ENCODE measurements around the gene LRRC43.

- TF ChIP-seq, protein P1, sequence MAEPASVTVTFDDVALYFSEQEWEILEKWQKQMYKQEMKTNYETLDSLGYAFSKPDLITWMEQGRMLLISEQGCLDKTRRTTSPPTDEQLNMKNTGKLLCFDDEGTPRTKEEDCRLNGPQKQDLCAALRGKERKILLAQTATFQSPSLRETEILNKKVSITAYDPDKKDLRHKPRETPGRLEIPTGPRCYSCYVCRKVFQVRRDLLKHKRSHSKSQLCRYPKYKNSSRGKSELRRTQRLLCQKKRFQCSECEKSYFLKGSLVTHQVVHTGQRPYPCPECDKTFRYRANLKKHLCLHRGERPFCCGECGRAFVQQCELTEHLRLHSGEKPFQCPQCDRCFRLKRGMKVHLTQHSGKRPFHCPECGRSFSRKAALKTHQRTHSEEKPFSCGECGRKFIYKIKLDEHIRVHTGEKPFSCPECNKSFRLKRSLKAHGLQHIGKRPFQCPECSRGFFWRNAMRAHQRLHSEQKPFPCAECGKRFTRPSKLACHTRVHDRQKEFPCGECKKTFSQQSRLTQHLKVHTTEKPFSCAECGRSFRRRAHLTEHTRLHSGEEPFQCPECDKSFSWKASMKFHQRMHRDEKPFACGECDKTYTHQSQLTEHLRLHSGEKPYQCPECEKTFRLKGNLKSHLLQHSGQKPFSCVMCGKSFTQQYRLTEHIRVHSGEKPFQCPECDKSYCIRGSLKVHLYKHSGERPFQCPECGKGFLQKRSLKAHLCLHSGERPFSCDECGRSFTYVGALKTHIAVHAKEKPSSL (CRISPR knock-in tag; conservative IDR thresholded peaks at IDR 0.05) = no peak
- TF ChIP-seq, protein P2, sequence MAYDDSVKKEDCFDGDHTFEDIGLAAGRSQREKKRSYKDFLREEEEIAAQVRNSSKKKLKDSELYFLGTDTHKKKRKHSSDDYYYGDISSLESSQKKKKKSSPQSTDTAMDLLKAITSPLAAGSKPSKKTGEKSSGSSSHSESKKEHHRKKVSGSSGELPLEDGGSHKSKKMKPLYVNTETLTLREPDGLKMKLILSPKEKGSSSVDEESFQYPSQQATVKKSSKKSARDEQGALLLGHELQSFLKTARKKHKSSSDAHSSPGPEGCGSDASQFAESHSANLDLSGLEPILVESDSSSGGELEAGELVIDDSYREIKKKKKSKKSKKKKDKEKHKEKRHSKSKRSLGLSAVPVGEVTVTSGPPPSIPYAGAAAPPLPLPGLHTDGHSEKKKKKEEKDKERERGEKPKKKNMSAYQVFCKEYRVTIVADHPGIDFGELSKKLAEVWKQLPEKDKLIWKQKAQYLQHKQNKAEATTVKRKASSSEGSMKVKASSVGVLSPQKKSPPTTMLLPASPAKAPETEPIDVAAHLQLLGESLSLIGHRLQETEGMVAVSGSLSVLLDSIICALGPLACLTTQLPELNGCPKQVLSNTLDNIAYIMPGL (CRISPR knock-in tag; IDR thresholded peaks at IDR 0.05) = no peak
- TF ChIP-seq IRF2 (CRISPR knock-in tag; IDR thresholded peaks at IDR 0.05; ENCODE audit: borderline replicate concordance, low read depth) = no peak
- TF ChIP-seq, protein P3, sequence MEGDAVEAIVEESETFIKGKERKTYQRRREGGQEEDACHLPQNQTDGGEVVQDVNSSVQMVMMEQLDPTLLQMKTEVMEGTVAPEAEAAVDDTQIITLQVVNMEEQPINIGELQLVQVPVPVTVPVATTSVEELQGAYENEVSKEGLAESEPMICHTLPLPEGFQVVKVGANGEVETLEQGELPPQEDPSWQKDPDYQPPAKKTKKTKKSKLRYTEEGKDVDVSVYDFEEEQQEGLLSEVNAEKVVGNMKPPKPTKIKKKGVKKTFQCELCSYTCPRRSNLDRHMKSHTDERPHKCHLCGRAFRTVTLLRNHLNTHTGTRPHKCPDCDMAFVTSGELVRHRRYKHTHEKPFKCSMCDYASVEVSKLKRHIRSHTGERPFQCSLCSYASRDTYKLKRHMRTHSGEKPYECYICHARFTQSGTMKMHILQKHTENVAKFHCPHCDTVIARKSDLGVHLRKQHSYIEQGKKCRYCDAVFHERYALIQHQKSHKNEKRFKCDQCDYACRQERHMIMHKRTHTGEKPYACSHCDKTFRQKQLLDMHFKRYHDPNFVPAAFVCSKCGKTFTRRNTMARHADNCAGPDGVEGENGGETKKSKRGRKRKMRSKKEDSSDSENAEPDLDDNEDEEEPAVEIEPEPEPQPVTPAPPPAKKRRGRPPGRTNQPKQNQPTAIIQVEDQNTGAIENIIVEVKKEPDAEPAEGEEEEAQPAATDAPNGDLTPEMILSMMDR (IDR thresholded peaks at IDR 0.05) = no peak
- no peak for TF ChIP-seq JUN (CRISPR knock-in tag; IDR thresholded peaks at IDR 0.05)
- no peak for TF ChIP-seq ELF4 (CRISPR knock-in tag; IDR thresholded peaks at IDR 0.05; ENCODE audit: low read depth)
- no peak for TF ChIP-seq PRRX2 (CRISPR knock-in tag; IDR thresholded peaks at IDR 0.05)
- TF ChIP-seq, protein P4, sequence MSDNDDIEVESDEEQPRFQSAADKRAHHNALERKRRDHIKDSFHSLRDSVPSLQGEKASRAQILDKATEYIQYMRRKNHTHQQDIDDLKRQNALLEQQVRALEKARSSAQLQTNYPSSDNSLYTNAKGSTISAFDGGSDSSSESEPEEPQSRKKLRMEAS (CRISPR knock-in tag; IDR thresholded peaks at IDR 0.05) = no peak
- no peak for TF ChIP-seq SMAD4 (CRISPR knock-in tag; IDR thresholded peaks at IDR 0.05)
- no peak for TF ChIP-seq RORB (CRISPR knock-in tag; IDR thresholded peaks at IDR 0.05)
- no peak for TF ChIP-seq CREB1 (CRISPR knock-in tag; IDR thresholded peaks at IDR 0.05)
- TF ChIP-seq FOXJ3 (CRISPR knock-in tag; IDR thresholded peaks at IDR 0.05; ENCODE audit: borderline replicate concordance) = no peak
- no peak for TF ChIP-seq RELA (CRISPR knock-in tag; IDR thresholded peaks at IDR 0.05; ENCODE audit: borderline replicate concordance)
- TF ChIP-seq NR2C2 (CRISPR knock-in tag; IDR thresholded peaks at IDR 0.05) = no peak
Measured at GRCh38 chr12:122137681-122138080, 45.2 kb upstream of the LRRC43 start.
